GM12878 (cell line): Measurements from ENCODE around the gene IDI2. TPM values are rescaled to one million over a fixed set of nuclear protein-coding genes. Genes with fewer than 3 reads are reported as not detected.
A peak's percentile ranks its signal among the peaks of the same experiment; 100 is the strongest.

Experiments used
- ATAC-seq: fragments of 200-7000 bp; cut with Tn5 transposase; 3 replicates; pipeline ENCODE4 v1.9.1; 2020; ENCODE audit warnings: mild to moderate bottlenecking, moderate library complexity
- BruUV-seq: library from RNA; stranded (reverse); fragments of 400-500 nt; replicated peaks from 2 replicates; lab custom pipeline; 2021; lab: Mats Ljungman, UMichigan
- CTCF ChIA-PET: fragments of 300-600 bp; sonication (Branson Sonifier 250); formaldehyde crosslinking; extraction: SDS; loops from one replicate; lab custom pipeline; 2021; ENCODE audit warnings: inconsistent platforms; lab: Yijun Ruan, JAX
- POLR2A ChIA-PET: fragments of 350-600 bp; formaldehyde crosslinking; extraction: SDS; loops from one replicate; lab custom pipeline; 2021; ENCODE audit warnings: inconsistent platforms; lab: Charles Lee
- RAD21 ChIA-PET: fragments of 300-600 bp; sonication (Branson Sonifier 250); formaldehyde crosslinking; loops from one replicate; lab custom pipeline; 2023; ENCODE audit warnings: antibody characterized with exemption; ENCODE audit not compliant: unreplicated experiment; lab: Charles Lee
- SMC1A ChIA-PET: fragments of 300-600 bp; sonication (Branson Sonifier 250); formaldehyde crosslinking; loops from one replicate; lab custom pipeline; 2023; ENCODE audit not compliant: unreplicated experiment, uncharacterized antibody; lab: Charles Lee
- DNase-seq: peaks from one replicate; pipeline ENCODE4 v3.0.0-alpha.2; 2011; ENCODE audit warnings: low read depth, low spot score
- FAIRE-seq: peaks from 3 replicates; lab custom pipeline; 2011; peaks lifted over from hg19 to GRCh38; lab: Jason Lieb, UNC
- H2AFZ ChIP-seq: 2 replicates; pipeline ENCODE4 v1.6.0; 2011; ENCODE audit warnings: low read depth, low read length, control low read depth; ENCODE audit not compliant: control insufficient read depth
- H3K27ac ChIP-seq: 2 replicates; pipeline ENCODE4 v1.5.1; 2011; ENCODE audit warnings: control low read depth; ENCODE audit not compliant: control insufficient read depth, insufficient read depth
- H3K27me3 ChIP-seq, 2 experiments: replicated peaks in 1 of 2; 2 replicates each; pipeline versions ENCODE4 v1.6.0 to v1.6.1; 2011; ENCODE audit warnings: low read length in 1 of 2; ENCODE audit not compliant: control insufficient read depth in 2 of 2, insufficient read depth in 2 of 2
- H3K36me3 ChIP-seq, 2 experiments: 2 replicates each; pipeline ENCODE4 v1.5.1; 2011; ENCODE audit warnings: low read length in 1 of 2; ENCODE audit not compliant: control insufficient read depth in 2 of 2, insufficient read depth in 2 of 2
- H3K4me1 ChIP-seq: 2 replicates; pipeline ENCODE4 v1.6.1; 2011; ENCODE audit warnings: mild to moderate bottlenecking, low read length, moderate library complexity, mixed read lengths; ENCODE audit not compliant: control insufficient read depth, insufficient read depth
- H3K4me2 ChIP-seq: 2 replicates; pipeline ENCODE4 v1.6.0; 2011; ENCODE audit warnings: control low read depth; ENCODE audit not compliant: control insufficient read depth, insufficient read depth
- H3K4me3 ChIP-seq: fragments of 200-600 bp; sonication (generic); 2 replicates; pipeline ENCODE4 v1.5.1; 2016
- H3K79me2 ChIP-seq: 2 replicates; pipeline ENCODE4 v1.6.0; 2011; ENCODE audit warnings: low read length; ENCODE audit not compliant: control insufficient read depth, insufficient read depth
- H3K9ac ChIP-seq: 2 replicates; pipeline ENCODE4 v1.8.0; 2011; ENCODE audit warnings: low read length, control low read depth, mixed read lengths; ENCODE audit not compliant: control insufficient read depth, insufficient read depth
- H3K9me3 ChIP-seq: replicated peaks from 3 replicates; pipeline ENCODE4 v1.5.1; 2011; ENCODE audit warnings: mild to moderate bottlenecking, low read length; ENCODE audit not compliant: control insufficient read depth, insufficient read depth
- H4K20me1 ChIP-seq: 2 replicates; pipeline ENCODE4 v1.6.0; 2011; ENCODE audit not compliant: control insufficient read depth, insufficient read depth
- CBX3 ChIP-seq: fragments of 200-600 bp; sonication (generic); IDR thresholded peaks from 2 replicates; pipeline ENCODE4 v1.6.1; 2016; ENCODE audit warnings: low read depth, borderline replicate concordance
- SKIL ChIP-seq: fragments of 450-650 bp; IDR thresholded peaks from 2 replicates; pipeline ENCODE4 v1.6.1; 2017; ENCODE audit warnings: mild to moderate bottlenecking, low read depth, inconsistent platforms; ENCODE audit not compliant: poor library complexity, severe bottlenecking
- WRNIP1 ChIP-seq: IDR thresholded peaks from 2 replicates; pipeline ENCODE4 v1.6.1; 2011; ENCODE audit warnings: low read depth, low read length, improper control_type of control experiment, borderline replicate concordance
- WGBS: methylation state at CpG from one replicate; pipeline ENCODE4 v1.1.6; 2016; ENCODE audit warnings: low lambda C conversion rate; ENCODE audit not compliant: insufficient replicate concordance, insufficient coverage; ENCODE audit errors: missing lambda C conversion rate; 5-methylcytosine and 5-hydroxymethylcytosine counted together
- in situ Hi-C: fragments of 300-500 bp; cut with MboI; formaldehyde crosslinking; loops from 9 replicates; pipeline ENCODE4 v1.14.3; 2018; ENCODE audit warnings: mixed read lengths
- intact Hi-C: fragments of 100-400 bp; cut with micrococcal nuclease; formaldehyde crosslinking; loops from one replicate; pipeline ENCODE4 v1.14.2; 2022; ENCODE audit not compliant: unreplicated experiment
- polyA plus RNA-seq, 11 experiments: library from polyadenylated mRNA; depleted of rRNA in 4 of 11; unstranded in 6 of 11; stranded (reverse) in 5 of 11; fragments of >200 nt; fragmentation: Nextera tagmentation in 4 of 11; fragmentation: Illumina TruSeq in 1 of 11; extraction: Ambion mirVana in 4 of 11; extraction: Trizol in 1 of 11; gene quantifications; 1 replicate in 1 of 11; 2 replicates in 10 of 11; pipeline versions ENCODE4 v1.2.1 to v1.2.3, GENCODE V29; 2011 to 2016; ENCODE audit warnings: inconsistent platforms in 2 of 11, missing spikeins in 2 of 11, low read depth in 1 of 11
- total RNA-seq, 4 experiments: library from RNA; depleted of rRNA in 3 of 4; stranded (reverse); fragments of >200 nt in 3 of 4; fragmentation: Illumina TruSeq in 1 of 4; extraction: Trizol in 1 of 4; gene quantifications; 2 replicates each; pipeline versions ENCODE4 v1.2.1 to v1.2.3, GENCODE V29; 2013 to 2021

Gene IDI2
- total and polyA plus RNA-seq, 10 of the 15 experiments (the other 5 are each of a cell fraction or from before 2014, with no cell fraction given) = 0.06 TPM; not detected in 9

GRCh38 chr10:1044146-1044545, 18.5 kb upstream of the IDI2 start:
- peaks cover 52% of the 10 kb centered on the region for H3K79me2 ChIP-seq
- peaks cover 3% of the 10 kb centered on the region; the same call in 1 of the 2 replicates for H4K20me1 ChIP-seq
- peaks cover 5% of the 10 kb centered on the region for H3K4me1 ChIP-seq
- intact Hi-C loops (loop anchor here (5.0 kb wide), 1 partner anchor 57 kb away; the partner anchor contains the start of gene GTPBP4), in situ Hi-C loops (no loop called here)
- H3K27ac ChIP-seq = peak overlapping the region; percentile 84
- no peaks in the 10 kb centered on the region for H3K9me3 ChIP-seq
- 0 out of 2 replicates have a peak, but pooled peaks have one; percentile 48 for TF ChIP-seq WRNIP1
- TF ChIP-seq CBX3 = no peak
- TF ChIP-seq SKIL = peak; percentile 18
- H2AFZ ChIP-seq = no peak overlapping the region
- CTCF ChIA-PET = interaction anchor here (1.0 to 1.5 kb wide), 4 partner anchors 16 to 58 kb away, joined by 3 to 4 read pairs (median 3); partner anchors contain the start of gene GTPBP4
- no peak for DNase-seq
- peak overlapping the region; percentile 95 for H3K4me2 ChIP-seq
- no peak for ATAC-seq
- POLR2A ChIA-PET = interaction anchor here (0.5 to 3.6 kb wide), 8 partner anchors 8 to 148 kb away, joined by 3 to 15 read pairs (median 4); partner anchors contain the start of gene WDR37
- 1% methylated on average over 4 of the region's 4 CpGs for WGBS
- BruUV-seq = no TSS peak
- no peaks in the 10 kb centered on the region for H3K27me3 ChIP-seq
- SMC1A ChIA-PET = interaction anchor here (0.6 to 2.2 kb wide), 10 partner anchors 9 to 116 kb away, joined by 3 to 8 read pairs (median 4); no protein-coding TSS in a partner anchor
- H3K4me3 ChIP-seq = peak overlapping the region; percentile 69
- H3K36me3 ChIP-seq = peaks cover 0 to 16% of the 10 kb centered on the region in 2 experiments
- FAIRE-seq = no peak
- RAD21 ChIA-PET = interaction anchor here (0.7 to 2.1 kb wide), 8 partner anchors 9 to 176 kb away, joined by 3 to 7 read pairs (median 3); partner anchors contain the start of genes GTPBP4, LARP4B and WDR37
- H3K9ac ChIP-seq = peak overlapping the region; percentile 69
